Measurements from ENCODE around the gene ZNF3.

DNA sequence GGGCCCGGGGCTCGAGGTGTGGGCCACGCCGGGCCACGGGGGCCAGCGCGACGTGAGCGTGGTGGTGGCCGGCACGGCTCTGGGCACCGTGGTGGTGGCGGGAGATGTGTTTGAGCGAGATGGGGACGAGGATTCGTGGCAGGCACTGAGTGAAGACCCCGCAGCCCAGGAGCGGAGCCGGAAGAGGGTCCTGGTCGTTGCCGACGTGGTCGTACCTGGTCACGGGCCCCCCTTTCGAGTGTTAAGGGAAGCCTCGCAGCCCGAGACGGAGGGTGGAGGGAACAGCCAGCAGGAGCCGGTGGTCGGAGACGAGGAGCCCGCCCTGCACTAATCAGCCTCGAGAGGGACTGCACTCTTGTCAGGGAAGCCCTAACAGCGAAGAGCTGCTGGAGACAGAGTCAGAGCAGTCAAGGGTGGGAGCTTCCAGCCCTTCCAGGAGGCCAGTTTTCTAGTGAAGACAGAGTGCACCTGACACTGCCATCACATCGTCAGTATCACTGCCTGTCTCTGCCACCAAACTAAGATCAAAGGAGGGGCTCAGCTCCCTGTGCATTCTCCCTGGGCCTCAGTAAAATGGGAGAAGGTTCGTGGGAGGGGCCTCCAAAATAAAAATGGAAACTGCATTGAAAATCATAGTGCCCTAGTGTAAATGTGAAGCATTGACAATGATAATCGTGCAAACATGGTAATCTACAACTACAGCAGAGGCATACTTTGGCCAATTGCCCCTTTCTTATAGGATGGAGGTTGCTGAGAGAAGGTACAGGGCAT is 46.5 kb upstream of the ZNF3 start:
- TF ChIP-seq, protein P1, sequence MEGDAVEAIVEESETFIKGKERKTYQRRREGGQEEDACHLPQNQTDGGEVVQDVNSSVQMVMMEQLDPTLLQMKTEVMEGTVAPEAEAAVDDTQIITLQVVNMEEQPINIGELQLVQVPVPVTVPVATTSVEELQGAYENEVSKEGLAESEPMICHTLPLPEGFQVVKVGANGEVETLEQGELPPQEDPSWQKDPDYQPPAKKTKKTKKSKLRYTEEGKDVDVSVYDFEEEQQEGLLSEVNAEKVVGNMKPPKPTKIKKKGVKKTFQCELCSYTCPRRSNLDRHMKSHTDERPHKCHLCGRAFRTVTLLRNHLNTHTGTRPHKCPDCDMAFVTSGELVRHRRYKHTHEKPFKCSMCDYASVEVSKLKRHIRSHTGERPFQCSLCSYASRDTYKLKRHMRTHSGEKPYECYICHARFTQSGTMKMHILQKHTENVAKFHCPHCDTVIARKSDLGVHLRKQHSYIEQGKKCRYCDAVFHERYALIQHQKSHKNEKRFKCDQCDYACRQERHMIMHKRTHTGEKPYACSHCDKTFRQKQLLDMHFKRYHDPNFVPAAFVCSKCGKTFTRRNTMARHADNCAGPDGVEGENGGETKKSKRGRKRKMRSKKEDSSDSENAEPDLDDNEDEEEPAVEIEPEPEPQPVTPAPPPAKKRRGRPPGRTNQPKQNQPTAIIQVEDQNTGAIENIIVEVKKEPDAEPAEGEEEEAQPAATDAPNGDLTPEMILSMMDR (IDR thresholded peaks at IDR 0.05) = no peak
- TF ChIP-seq POLR2A (IDR thresholded peaks at IDR 0.05) = no peak

Data from body of pancreas (tissue), 4 donors.